Globus pallidus (tissue), 1 donor: ENCODE measurements around the gene GABRA4.

ENCODE experiments used
- DNase-seq: peaks from one replicate; pipeline ENCODE4 v3.0.0-alpha.2; 2015; ENCODE audit warnings: low spot score

GABRA4 gene

DNA sequence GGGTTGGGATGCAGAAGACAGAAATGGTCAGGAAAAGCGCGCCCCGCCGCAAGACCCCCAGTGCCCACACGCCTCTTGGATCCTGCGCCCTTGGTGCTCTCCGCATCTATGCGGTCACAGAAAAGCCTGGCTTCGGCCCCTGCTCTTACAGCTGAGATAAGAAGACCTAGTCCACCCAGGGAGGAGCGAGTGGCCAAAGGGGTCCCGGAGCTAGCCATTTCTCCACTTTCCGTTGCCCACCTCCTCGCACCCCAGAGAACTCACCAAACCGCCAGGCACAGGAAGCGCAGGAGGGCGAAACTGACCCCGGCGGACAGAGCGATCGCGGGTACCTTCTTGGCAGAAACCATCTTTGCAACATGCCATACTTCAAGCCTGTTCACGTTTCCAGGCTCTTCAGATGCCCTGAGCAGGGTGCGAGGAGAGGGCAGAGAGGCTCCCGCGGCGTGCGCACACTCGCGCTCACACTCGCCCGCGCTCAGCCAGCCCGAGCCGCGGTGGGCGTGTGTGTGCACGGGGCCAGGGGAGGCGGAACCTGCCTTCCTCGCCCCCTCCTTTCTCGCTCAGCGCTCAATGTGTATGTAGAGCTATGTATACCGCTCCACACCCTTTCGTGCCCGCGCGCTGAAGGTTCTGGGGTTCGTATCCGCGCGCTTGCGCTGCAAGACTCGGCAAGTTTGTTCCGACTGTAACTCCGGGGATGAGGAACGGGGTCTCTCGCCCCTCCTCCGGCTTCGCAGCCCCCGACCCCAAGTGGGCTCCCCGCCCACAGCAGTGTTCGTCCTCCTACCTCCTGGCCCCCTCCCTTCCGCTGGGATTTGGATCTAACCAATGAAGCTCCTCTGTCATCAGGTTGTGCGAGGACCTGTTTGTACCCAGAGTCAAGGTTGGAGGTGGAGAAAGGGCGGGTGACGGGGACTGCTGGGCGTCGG lies at the start of gene GABRA4:
TSS of gene GABRA4 (minus strand) at position 507 of the 932 bp plus-strand sequence. CDS start at position 350, 157 bp downstream.
- no peak for DNase-seq

DNA sequence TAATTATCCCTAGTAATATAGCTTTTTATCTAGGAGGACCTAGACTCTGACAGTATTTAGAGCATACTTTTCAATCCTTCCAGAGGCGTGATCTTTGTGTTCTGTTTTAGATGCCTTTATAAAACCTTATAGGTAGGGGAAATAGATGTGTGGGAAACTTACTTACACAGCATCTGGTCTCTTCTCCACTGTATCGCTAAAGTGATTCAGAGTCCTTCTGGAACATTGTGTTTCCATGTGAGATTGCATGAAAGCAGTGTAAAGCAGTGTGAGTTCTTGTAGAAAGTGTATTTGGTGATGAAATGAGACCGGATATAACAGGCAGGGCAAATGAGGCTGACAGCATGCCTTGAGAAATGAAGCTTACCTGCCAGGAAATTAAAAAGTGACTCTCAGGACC lies 47.4 kb upstream of the GABRA4 start:
- DNase-seq: no peak

- DNase-seq: no peak
Observed at GRCh38 chr4:47038263-47038662, 44.9 kb upstream of the GABRA4 start.

DNA sequence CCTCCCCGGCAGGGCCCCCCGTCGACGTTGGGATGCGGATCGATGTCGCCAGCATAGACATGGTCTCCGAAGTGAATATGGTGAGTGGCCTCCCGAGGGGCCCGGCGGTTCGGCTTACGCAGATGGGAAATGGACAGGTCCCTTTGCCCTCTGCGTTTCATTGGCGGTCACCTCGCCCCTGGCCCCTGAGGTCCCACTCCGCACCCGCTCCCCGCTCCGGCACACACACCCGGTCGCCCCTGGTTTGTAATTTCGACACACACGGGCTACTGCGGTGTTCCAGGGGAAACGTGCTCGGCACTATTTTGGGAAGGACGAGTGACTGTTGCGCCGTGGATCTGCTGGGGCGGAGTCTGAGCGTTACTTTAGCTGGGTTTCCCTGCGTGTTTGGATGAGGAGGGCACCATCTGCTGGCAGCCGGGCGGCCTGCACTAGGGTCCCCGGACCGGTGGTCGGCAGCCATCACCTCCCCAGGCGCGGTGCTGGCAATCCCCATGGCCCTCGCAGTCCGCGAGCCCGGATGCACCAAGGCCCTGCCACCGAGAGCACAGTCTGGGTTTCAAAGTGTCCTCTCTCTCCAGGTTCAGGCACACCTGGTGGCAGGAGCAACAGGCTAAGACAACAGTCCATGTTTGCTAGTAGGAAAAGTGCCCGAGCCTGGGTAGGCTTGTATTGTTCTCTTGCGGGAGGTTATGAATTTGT lies 39.2 kb upstream of the GABRA4 start:
- DNase-seq: peak; percentile 65

DNA sequence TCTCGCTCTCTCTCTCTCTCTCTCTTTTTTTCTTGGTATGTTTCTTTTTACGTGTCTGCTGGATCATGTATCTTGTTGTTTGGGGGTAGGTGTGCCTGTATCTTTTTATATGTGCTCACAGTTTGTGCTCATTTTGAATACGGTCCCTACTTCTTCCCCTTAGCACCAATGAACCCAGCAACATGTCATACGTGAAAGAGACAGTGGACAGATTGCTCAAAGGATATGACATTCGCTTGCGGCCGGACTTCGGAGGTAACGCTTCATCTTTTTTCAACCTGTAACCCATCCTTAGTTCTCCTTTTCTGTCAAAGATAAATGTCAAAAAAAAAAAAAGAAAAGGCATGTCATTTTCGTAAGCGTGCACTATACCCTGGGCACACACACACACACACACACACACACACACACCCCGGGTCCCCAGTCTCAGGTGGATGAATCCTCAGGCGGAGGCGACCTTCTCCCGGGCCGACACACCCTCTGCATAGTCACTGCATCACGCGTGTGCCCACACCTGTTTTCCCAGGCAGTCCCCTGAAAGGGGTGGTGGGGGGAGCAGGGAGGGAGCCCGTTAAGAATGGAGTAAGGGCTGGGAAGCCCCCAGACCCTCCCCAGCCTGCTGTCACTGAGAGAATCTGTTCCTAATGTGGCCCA lies 38.5 kb upstream of the GABRA4 start:
- no peak for DNase-seq

DNA sequence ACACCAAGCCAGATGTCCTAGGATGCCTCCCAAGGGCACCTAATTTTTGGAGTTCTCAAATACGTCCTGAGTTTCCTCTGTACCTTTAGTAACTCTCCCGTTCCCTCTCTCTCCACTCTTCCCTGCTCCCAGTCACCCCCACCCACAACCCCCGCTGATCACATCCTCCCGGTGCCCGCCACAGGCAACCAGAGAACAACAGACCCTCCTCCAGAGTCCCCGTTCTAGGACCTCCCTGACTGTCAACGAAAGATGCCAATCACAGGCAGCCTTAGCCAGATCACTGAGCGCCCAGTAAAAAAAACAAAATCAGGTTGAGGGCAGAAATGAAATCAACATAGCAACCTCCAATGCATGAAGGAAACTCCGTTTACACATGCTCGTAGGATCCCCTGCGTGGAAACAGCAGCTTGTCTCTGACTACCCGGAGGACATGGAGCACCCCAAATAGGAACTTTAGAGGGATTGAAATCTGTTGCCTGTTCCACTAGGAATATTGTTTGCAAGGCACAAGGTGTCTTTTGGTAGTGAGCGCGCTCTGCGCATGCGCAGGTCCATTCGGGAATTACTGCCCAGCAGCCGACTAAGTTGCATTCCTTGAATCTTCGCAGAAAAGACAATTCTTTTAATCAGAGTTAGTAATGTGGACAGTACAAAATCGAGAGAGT lies 37.8 kb upstream of the GABRA4 start, which contains the start of gene GABRB1:
TSS of gene GABRB1 (plus strand) at position 557 of the 668 bp plus-strand sequence.
- DNase-seq: peak; percentile 74

GRCh38 chr4:47017494-47017893 lies 24.1 kb upstream of the GABRA4 start:
- DNase-seq: no peak

DNA sequence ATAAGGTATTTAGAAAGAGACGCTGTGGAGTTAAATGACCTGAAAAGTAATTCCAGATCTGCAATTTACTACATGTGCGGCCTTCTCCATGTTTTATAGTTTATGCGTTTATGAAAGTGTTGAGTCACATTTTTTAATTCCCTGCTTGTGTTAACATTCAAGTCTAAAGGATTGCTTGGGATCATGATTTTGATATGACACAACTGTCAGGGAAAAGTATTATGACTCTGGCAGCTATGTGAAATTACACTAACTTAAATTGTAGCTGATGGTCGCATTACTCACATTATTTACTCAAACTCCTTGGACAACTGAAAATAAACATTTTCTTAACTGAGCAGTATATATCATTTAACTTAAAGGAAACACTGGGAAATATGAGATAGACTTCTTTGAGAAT lies 23.7 kb upstream of the GABRA4 start:
- DNase-seq: no peak

- DNase-seq: no peak
Observed at GRCh38 chr4:47013373-47013772, 20.0 kb upstream of the GABRA4 start.

- no peak for DNase-seq
Observed at GRCh38 chr4:47012676-47013075, 19.3 kb upstream of the GABRA4 start.

GRCh38 chr4:47010912-47011446 lies 17.6 kb upstream of the GABRA4 start:
- DNase-seq: no peak

GRCh38 chr4:47010347-47010911 lies 17.0 kb upstream of the GABRA4 start:
- no peak for DNase-seq

GRCh38 chr4:47002580-47002979 lies 9.2 kb upstream of the GABRA4 start:
- no peak for DNase-seq

- DNase-seq: no peak
Observed at GRCh38 chr4:47000406-47000805, 7.0 kb upstream of the GABRA4 start.

DNA sequence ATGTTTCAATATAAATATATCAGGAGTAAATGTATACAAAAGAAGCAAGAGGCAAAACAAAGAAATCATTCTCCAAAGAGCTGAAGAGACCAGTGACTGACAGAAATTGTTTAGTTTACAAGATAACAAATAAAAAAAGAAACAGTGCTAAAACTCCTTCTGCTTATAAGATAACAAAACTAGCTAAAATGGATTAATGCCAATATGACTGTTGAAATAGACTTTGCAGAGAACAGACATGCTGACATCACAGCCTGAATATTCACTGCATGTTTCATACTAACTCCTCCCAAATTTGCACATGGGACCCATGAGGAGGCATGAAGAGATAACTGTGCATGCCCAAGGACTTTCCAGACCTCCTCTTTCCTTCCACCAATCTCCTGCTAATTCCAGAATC lies 6.2 kb upstream of the GABRA4 start:
- no peak for DNase-seq

DNA sequence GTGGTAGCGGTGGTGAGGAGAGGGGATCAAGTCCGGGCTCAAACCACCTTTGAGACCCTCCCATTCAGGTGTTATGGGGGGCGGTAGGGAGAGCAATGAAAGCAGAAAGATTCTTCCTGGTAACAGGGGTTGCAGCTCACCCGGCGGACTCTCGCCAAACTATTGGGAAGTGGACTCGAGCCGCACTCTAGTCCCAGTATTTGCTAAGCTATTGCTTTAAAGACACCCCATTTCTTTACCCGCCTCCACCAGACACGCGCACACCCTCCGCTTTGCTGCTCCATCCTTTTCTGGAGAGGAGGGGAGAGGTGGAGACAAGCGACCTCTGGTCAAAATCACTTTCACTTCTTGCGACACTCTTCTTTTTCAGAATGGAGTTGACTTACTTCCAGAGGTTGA lies 625 bp upstream of the GABRA4 start:
- DNase-seq: no peak

DNA sequence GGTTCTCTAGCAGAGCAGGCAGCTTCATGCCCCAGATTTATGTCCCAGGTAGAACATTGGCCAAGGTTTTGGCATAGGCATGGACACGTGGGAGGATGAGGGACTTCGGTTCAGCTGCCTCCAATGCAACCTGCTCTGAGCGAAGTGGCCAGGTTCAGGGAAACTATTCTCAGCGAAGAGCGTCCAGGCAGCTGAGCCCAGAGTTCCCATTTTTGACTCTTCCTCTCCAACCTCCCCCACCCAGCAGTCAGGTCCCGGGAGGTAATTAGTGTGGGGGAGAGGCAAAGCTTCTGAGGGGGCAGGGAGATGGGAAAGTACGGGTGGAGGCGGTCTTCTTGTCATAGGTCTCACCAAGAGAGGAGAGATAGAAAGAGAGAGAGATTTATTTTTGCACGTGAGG lies 1.0 kb downstream of the GABRA4 start:
- DNase-seq: no peak

DNA sequence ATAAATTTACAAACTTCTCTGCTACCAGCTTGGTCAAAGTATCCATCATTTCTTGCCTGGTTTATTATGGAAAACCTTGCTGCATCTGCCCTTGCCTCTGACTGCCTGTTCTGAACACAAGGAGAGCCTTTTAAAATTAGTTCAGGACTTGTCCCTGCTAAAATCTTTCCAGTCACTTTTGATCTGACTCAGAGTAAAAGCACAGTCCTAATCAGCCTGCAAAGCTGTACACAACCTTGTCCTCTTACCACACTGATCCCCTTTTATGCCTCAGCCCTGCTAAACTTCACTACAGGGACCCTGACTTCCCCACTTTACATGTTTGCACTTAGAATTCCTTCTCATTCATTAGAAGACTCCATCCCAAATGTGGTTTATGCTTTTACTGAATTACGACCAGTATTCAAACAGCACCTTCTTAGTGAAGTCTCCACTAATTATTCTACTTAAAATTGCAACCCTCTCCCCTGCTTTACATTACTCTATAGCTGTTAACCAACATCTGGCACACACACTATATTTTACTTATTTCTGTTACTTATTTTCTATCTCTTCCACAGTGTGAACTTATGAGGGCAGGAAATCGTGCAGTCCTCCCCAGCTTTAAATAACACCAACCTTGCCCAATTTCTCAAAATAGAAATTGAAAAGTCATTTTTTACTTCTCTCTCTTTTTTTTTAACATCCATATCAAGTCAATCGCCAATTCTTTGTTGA lies 6.3 kb downstream of the GABRA4 start:
- no peak for DNase-seq

- no peak for DNase-seq
Observed at GRCh38 chr4:46984781-46985180, 8.6 kb downstream of the GABRA4 start.

DNA sequence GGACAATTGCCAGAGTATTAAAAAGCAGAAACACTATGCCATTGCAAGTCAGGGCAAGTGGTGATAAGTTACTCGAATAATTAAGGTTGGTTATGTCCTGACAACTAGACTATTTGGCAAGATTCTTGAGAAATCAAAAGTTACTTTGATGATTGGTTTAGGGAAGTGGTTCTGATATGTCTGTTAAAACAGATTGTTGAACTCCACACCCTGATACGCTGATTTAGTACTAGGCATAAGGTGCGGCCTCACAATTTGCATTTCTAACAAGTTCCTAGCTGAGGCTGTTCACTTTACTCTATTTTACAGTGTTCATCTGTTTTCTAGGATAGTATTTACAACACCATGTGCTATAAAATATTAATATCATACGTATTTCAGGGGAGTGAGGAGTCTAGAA lies 12.5 kb downstream of the GABRA4 start:
- DNase-seq: no peak

GRCh38 chr4:46979726-46980125 lies 13.7 kb downstream of the GABRA4 start:
- no peak for DNase-seq
